ENCODE results near the gene TMEM238. TPM values are rescaled to one million over a fixed set of nuclear protein-coding genes. Genes with fewer than 3 reads are reported as not detected.
"Not testable (repeated sequence)": the region's sequence is repeated elsewhere in the genome, so short reads cannot be mapped to it uniquely, and the experiment has no call there.

TMEM238 gene
- total and polyA plus RNA-seq, 10 of the 15 experiments (the other 5 are each of a cell fraction or from before 2014, with no cell fraction given) = 0.05 to 16.9 (median 0.58) TPM; not detected in 1

GRCh38 chr19:55336101-55336500 lies 48.0 kb downstream of the TMEM238 start (continued):
- no peak for TF ChIP-seq ESRRA (IDR thresholded peaks at IDR 0.05; ENCODE audit: low read length)
- no peak for TF ChIP-seq ZNF274 (IDR thresholded peaks at IDR 0.05; ENCODE audit: insufficient read depth, insufficient read length)
- no peak for TF ChIP-seq BCL3 (IDR thresholded peaks at IDR 0.05; ENCODE audit: borderline replicate concordance, insufficient read depth, low read depth, low read length, poor library complexity, severe bottlenecking)
- no peak for TF ChIP-seq ETV6 (conservative IDR thresholded peaks at IDR 0.05 in 1 of 2, IDR thresholded peaks at IDR 0.05 in 1 of 2; ENCODE audit: borderline replicate concordance in 1 of 2, low read depth in 1 of 2)
- TF ChIP-seq SP1 (IDR thresholded peaks at IDR 0.05; ENCODE audit: low read depth, low read length) = no peak
- TF ChIP-seq POLR2AphosphoS2 (IDR thresholded peaks at IDR 0.05; ENCODE audit: low read depth, low read length) = no peak

- Histone ChIP-seq H3K27me3 (replicated peaks in 1 of 2; ENCODE audit: control insufficient read depth in 2 of 2, insufficient read depth in 2 of 2, low read length in 1 of 2) (no peaks in the 10 kb centered on the region; a peak in 1 of 4 replicates), H3K36me3 (ENCODE audit: control insufficient read depth in 2 of 2, insufficient read depth in 2 of 2, low read length in 1 of 2) (no peaks in the 10 kb centered on the region), H3K9me3 (replicated peaks; ENCODE audit: control insufficient read depth, insufficient read depth, low read length) (no peaks in the 10 kb centered on the region), H3K9ac (ENCODE audit: control insufficient read depth, insufficient read depth, low read length) (no peak overlapping the region), H3K4me3 (no peak overlapping the region), H3K4me2 (ENCODE audit: control insufficient read depth, insufficient read depth) (no peak overlapping the region), H3K27ac (ENCODE audit: control insufficient read depth, insufficient read depth) (no peak overlapping the region), H3K4me1 (ENCODE audit: control insufficient read depth, insufficient read depth, low read length) (peaks cover 5% of the 10 kb centered on the region), H2AFZ (ENCODE audit: control insufficient read depth, low read depth, low read length) (no peak overlapping the region), H4K20me1 (ENCODE audit: control insufficient read depth, insufficient read depth) (no peaks in the 10 kb centered on the region), H3K79me2 (ENCODE audit: control insufficient read depth, insufficient read depth, low read length) (no peaks in the 10 kb centered on the region)
- CTCF ChIA-PET = no interaction called here
- 48% methylated on average over 11 of the region's 11 CpGs for WGBS (ENCODE audit: insufficient coverage, insufficient replicate concordance, low lambda C conversion rate, missing lambda C conversion rate)
- no peak for TF ChIP-seq NR2C1 (IDR thresholded peaks at IDR 0.05)
- intact Hi-C loops (cut with micrococcal nuclease; ENCODE audit: unreplicated experiment) = no loop called here
- BruUV-seq (replicated peaks) = no TSS peak
- no peak for FAIRE-seq
- POLR2A ChIA-PET = no interaction called here
- in situ Hi-C loops (cut with MboI) = no loop called here
- no peak for ATAC-seq
- SMC1A ChIA-PET (ENCODE audit: uncharacterized antibody, unreplicated experiment) = no interaction called here
- DNase-seq (ENCODE audit: low read depth, low spot score) = no peak
- RAD21 ChIA-PET (ENCODE audit: unreplicated experiment) = no interaction called here
Measured at GRCh38 chr19:55333870-55334269, 50.2 kb downstream of the TMEM238 start.

- RAD21 ChIA-PET (ENCODE audit: unreplicated experiment) = not testable (repeated sequence)
Measured at GRCh38 chr19:55329791-55330190, 54.3 kb downstream of the TMEM238 start.

More at GRCh38 chr19:55329791-55330190, 54.3 kb downstream of the TMEM238 start:
- intact Hi-C loops (cut with micrococcal nuclease; ENCODE audit: unreplicated experiment); CTCF ChIA-PET; H3K4me1 ChIP-seq (ENCODE audit: control insufficient read depth, insufficient read depth, low read length); H3K27ac ChIP-seq (ENCODE audit: control insufficient read depth, insufficient read depth); H3K4me2 ChIP-seq (ENCODE audit: control insufficient read depth, insufficient read depth); BruUV-seq (replicated peaks); DNase-seq (ENCODE audit: low read depth, low spot score); ATAC-seq; in situ Hi-C loops (cut with MboI); H3K79me2 ChIP-seq (ENCODE audit: control insufficient read depth, insufficient read depth, low read length); FAIRE-seq; H3K36me3 ChIP-seq (ENCODE audit: control insufficient read depth in 2 of 2, insufficient read depth in 2 of 2, low read length in 1 of 2); SMC1A ChIA-PET (ENCODE audit: uncharacterized antibody, unreplicated experiment); H3K4me3 ChIP-seq; POLR2A ChIA-PET; H4K20me1 ChIP-seq (ENCODE audit: control insufficient read depth, insufficient read depth); H3K9me3 ChIP-seq (replicated peaks; ENCODE audit: control insufficient read depth, insufficient read depth, low read length); H3K27me3 ChIP-seq (replicated peaks in 1 of 2; ENCODE audit: control insufficient read depth in 2 of 2, insufficient read depth in 2 of 2, low read length in 1 of 2); H2AFZ ChIP-seq (ENCODE audit: control insufficient read depth, low read depth, low read length); H3K9ac ChIP-seq (ENCODE audit: control insufficient read depth, insufficient read depth, low read length): not testable (repeated sequence)
- WGBS (ENCODE audit: insufficient coverage, insufficient replicate concordance, low lambda C conversion rate, missing lambda C conversion rate) = 90% methylated on average over 6 of the region's 6 CpGs
